Glutamatergic neuron (in vitro differentiated cells): ENCODE results near the gene SNU13. TPM values are rescaled to one million over a fixed set of nuclear protein-coding genes. Genes with fewer than 3 reads are reported as not detected.
A peak's percentile ranks its signal among the peaks of the same experiment; 100 is the strongest.

Experiments
- DNase-seq: peaks from one replicate; pipeline ENCODE4 v3.0.0; 2022
- H3K27ac Mint-ChIP-seq: one replicate; pipeline ENCODE4 v1.8.0; 2020; ENCODE audit warnings: mild to moderate bottlenecking, mixed read lengths, inconsistent platforms; ENCODE audit not compliant: unreplicated experiment
- H3K27me3 Mint-ChIP-seq: one replicate; pipeline ENCODE4 v1.8.0; 2020; ENCODE audit warnings: mild to moderate bottlenecking, moderate library complexity, mixed read lengths, inconsistent platforms; ENCODE audit not compliant: unreplicated experiment
- H3K36me3 Mint-ChIP-seq: one replicate; pipeline ENCODE4 v1.8.0; 2020; ENCODE audit warnings: mild to moderate bottlenecking, mixed read lengths, inconsistent platforms; ENCODE audit not compliant: unreplicated experiment
- H3K4me1 Mint-ChIP-seq: one replicate; pipeline ENCODE4 v1.8.0; 2020; ENCODE audit warnings: mild to moderate bottlenecking, low read depth, mixed read lengths, inconsistent platforms; ENCODE audit not compliant: unreplicated experiment
- H3K4me3 Mint-ChIP-seq: one replicate; pipeline ENCODE4 v1.8.0; 2020; ENCODE audit warnings: mild to moderate bottlenecking, mixed read lengths, inconsistent platforms; ENCODE audit not compliant: unreplicated experiment
- H3K9me3 Mint-ChIP-seq: one replicate; pipeline ENCODE4 v1.8.0; 2020; ENCODE audit warnings: mild to moderate bottlenecking, moderate library complexity, mixed read lengths, inconsistent platforms; ENCODE audit not compliant: unreplicated experiment
- CTCF ChIP-seq: fragments of 200-600 bp; sonication (generic); IDR thresholded peaks from one replicate; pipeline ENCODE4 v1.5.0; 2021; ENCODE audit not compliant: partially characterized antibody, unreplicated experiment
- total RNA-seq: library from RNA; stranded (reverse); fragmentation: NEBNext Ultra II Directional; extraction: Animal tissue kit (Norgen Biotek cat#: 25700); gene quantifications from one replicate; pipeline ENCODE4 v1.2.1, GENCODE V29; 2021; ENCODE audit not compliant: unreplicated experiment

SNU13 gene
- total RNA-seq, 1 donor from 2014 or later: 93.5 TPM

- peak; percentile 90 for DNase-seq
- Mint-ChIP-seq H3K36me3 (peaks cover 4% of the 10 kb centered on the region), H3K27me3 (peaks cover 3% of the 10 kb centered on the region)
Measured at GRCh38 chr22:41682033-41682807, 6.4 kb downstream of the SNU13 start.

GRCh38 chr22:41681616-41682015 is 7.1 kb downstream of the SNU13 start:
- no peak for DNase-seq
- TF ChIP-seq CTCF: no peak
- Mint-ChIP-seq H3K4me3 (peak overlapping the region; percentile 98), H3K36me3 (peaks cover 4% of the 10 kb centered on the region), H3K27ac (no peak overlapping the region), H3K27me3 (peaks cover 3% of the 10 kb centered on the region), H3K4me1 (no peaks in the 10 kb centered on the region), H3K9me3 (peaks cover 3% of the 10 kb centered on the region)

More at GRCh38 chr22:41682033-41682807, 6.4 kb downstream of the SNU13 start:
- Mint-ChIP-seq H3K9me3 (peaks cover 3% of the 10 kb centered on the region), H3K4me1 (no peaks in the 10 kb centered on the region), H3K27ac (peak overlapping the region; percentile 87), H3K4me3 (peak overlapping the region; percentile 98)
- TF ChIP-seq CTCF: no peak

- no peak overlapping the region for H3K4me3 Mint-ChIP-seq
- no peak overlapping the region for H3K27ac Mint-ChIP-seq
- no peaks in the 10 kb centered on the region for H3K36me3 Mint-ChIP-seq
- no peaks in the 10 kb centered on the region for H3K9me3 Mint-ChIP-seq
- no peaks in the 10 kb centered on the region for H3K4me1 Mint-ChIP-seq
- no peak for DNase-seq
- no peak for TF ChIP-seq CTCF
- H3K27me3 Mint-ChIP-seq: no peaks in the 10 kb centered on the region
Measured at GRCh38 chr22:41676134-41676533, 12.5 kb downstream of the SNU13 start.

- no peaks in the 10 kb centered on the region for H3K36me3 Mint-ChIP-seq
Measured at GRCh38 chr22:41674846-41675340, 13.8 kb downstream of the SNU13 start.

More at GRCh38 chr22:41674846-41675340, 13.8 kb downstream of the SNU13 start:
- no peak for TF ChIP-seq CTCF
- H3K4me3 Mint-ChIP-seq: no peak overlapping the region
- no peaks in the 10 kb centered on the region for H3K27me3 Mint-ChIP-seq
- H3K9me3 Mint-ChIP-seq: no peaks in the 10 kb centered on the region
- DNase-seq: no peak
- no peak overlapping the region for H3K27ac Mint-ChIP-seq
- H3K4me1 Mint-ChIP-seq: no peaks in the 10 kb centered on the region
